ENCODE results near the gene LDLRAP1. TPM values are rescaled to one million over a fixed set of nuclear protein-coding genes. Genes with fewer than 3 reads are reported as not detected.

Gene LDLRAP1
- total RNA-seq, 2 experiments from 2014 or later = 14.3 to 17.4 TPM

GRCh38 chr1:25561421-25562100, 18.2 kb downstream of the LDLRAP1 start:
- Mint-ChIP-seq H3K4me1 (peaks cover 90% of the 10 kb centered on the region), H3K4me3 (peak overlapping the region; percentile 80), H3K27me3 (no peaks in the 10 kb centered on the region), H3K9me3 (no peaks in the 10 kb centered on the region), H3K27ac (peak overlapping the region; percentile 88), H3K36me3 (peaks cover 10% of the 10 kb centered on the region)
- DNase-seq = peak; percentile 37

GRCh38 chr1:25562101-25562927, 18.9 kb downstream of the LDLRAP1 start:
- Mint-ChIP-seq H3K4me3 (peak overlapping the region; percentile 80), H3K27ac (peak overlapping the region; percentile 88), H3K9me3 (no peaks in the 10 kb centered on the region), H3K27me3 (no peaks in the 10 kb centered on the region), H3K4me1 (peaks cover 90% of the 10 kb centered on the region), H3K36me3 (peaks cover 10% of the 10 kb centered on the region)
- DNase-seq = peak; percentile 80

- no peaks in the 10 kb centered on the region for H3K27me3 Mint-ChIP-seq
- DNase-seq = no peak
- peak overlapping the region; percentile 80 for H3K4me3 Mint-ChIP-seq
- peaks cover 13% of the 10 kb centered on the region for H3K36me3 Mint-ChIP-seq
- peaks cover 89% of the 10 kb centered on the region for H3K4me1 Mint-ChIP-seq
- peak overlapping the region; percentile 88 for H3K27ac Mint-ChIP-seq
- H3K9me3 Mint-ChIP-seq = no peaks in the 10 kb centered on the region
These were observed 19.5 kb downstream of the LDLRAP1 start for GRCh38 chr1:25562928-25563283.

GRCh38 chr1:25563330-25564215, 20.2 kb downstream of the LDLRAP1 start:
- Mint-ChIP-seq H3K9me3 (no peaks in the 10 kb centered on the region), H3K36me3 (peaks cover 15% of the 10 kb centered on the region), H3K27ac (peak overlapping the region; percentile 88), H3K4me1 (peaks cover 89% of the 10 kb centered on the region), H3K27me3 (no peaks in the 10 kb centered on the region), H3K4me3 (peak overlapping the region; percentile 80)
- peak; percentile 53 for DNase-seq

GRCh38 chr1:25564777-25565574, 21.6 kb downstream of the LDLRAP1 start:
- DNase-seq = peak; percentile 61
- H3K4me3 Mint-ChIP-seq = peak overlapping the region; percentile 80
- H3K4me1 Mint-ChIP-seq = peaks cover 89% of the 10 kb centered on the region
- no peaks in the 10 kb centered on the region for H3K9me3 Mint-ChIP-seq
- peaks cover 13% of the 10 kb centered on the region for H3K36me3 Mint-ChIP-seq
- no peaks in the 10 kb centered on the region for H3K27me3 Mint-ChIP-seq
- H3K27ac Mint-ChIP-seq = peak overlapping the region; percentile 88

GRCh38 chr1:25565626-25566025, 22.2 kb downstream of the LDLRAP1 start:
- peaks cover 87% of the 10 kb centered on the region for H3K4me1 Mint-ChIP-seq
- no peak for DNase-seq
- peak overlapping the region; percentile 88 for H3K27ac Mint-ChIP-seq
- H3K27me3 Mint-ChIP-seq = no peaks in the 10 kb centered on the region
- peak overlapping the region; percentile 80 for H3K4me3 Mint-ChIP-seq
- peaks cover 13% of the 10 kb centered on the region for H3K36me3 Mint-ChIP-seq
- H3K9me3 Mint-ChIP-seq = no peaks in the 10 kb centered on the region

GRCh38 chr1:25566176-25566729, 22.8 kb downstream of the LDLRAP1 start:
- Mint-ChIP-seq H3K4me3 (peak overlapping the region; percentile 80), H3K27me3 (no peaks in the 10 kb centered on the region), H3K36me3 (peaks cover 13% of the 10 kb centered on the region), H3K27ac (peak overlapping the region; percentile 88), H3K4me1 (peaks cover 82% of the 10 kb centered on the region), H3K9me3 (no peaks in the 10 kb centered on the region)
- no peak for DNase-seq

GRCh38 chr1:25566730-25567341, 23.4 kb downstream of the LDLRAP1 start:
- Mint-ChIP-seq H3K4me1 (peaks cover 76% of the 10 kb centered on the region), H3K27me3 (no peaks in the 10 kb centered on the region), H3K9me3 (no peaks in the 10 kb centered on the region), H3K36me3 (peaks cover 10% of the 10 kb centered on the region), H3K27ac (peak overlapping the region; percentile 88), H3K4me3 (peak overlapping the region; percentile 80)
- DNase-seq = peak; percentile 61

- Mint-ChIP-seq H3K4me1 (peaks cover 74% of the 10 kb centered on the region), H3K27ac (peak overlapping the region; percentile 88), H3K9me3 (no peaks in the 10 kb centered on the region), H3K4me3 (no peak overlapping the region), H3K27me3 (no peaks in the 10 kb centered on the region), H3K36me3 (peaks cover 9% of the 10 kb centered on the region)
- DNase-seq = no peak
These were observed 24.3 kb downstream of the LDLRAP1 start for GRCh38 chr1:25567710-25568089.

- H3K4me1 Mint-ChIP-seq = peaks cover 75% of the 10 kb centered on the region
- H3K27ac Mint-ChIP-seq = peak overlapping the region; percentile 88
- no peak for DNase-seq
- H3K27me3 Mint-ChIP-seq = no peaks in the 10 kb centered on the region
- H3K9me3 Mint-ChIP-seq = no peaks in the 10 kb centered on the region
- H3K36me3 Mint-ChIP-seq = peaks cover 7% of the 10 kb centered on the region
- peak overlapping the region; percentile 8 for H3K4me3 Mint-ChIP-seq
These were observed 24.9 kb downstream of the LDLRAP1 start for GRCh38 chr1:25568090-25568833.

GRCh38 chr1:25568834-25569596, 25.6 kb downstream of the LDLRAP1 start:
- no peak overlapping the region for H3K4me3 Mint-ChIP-seq
- H3K36me3 Mint-ChIP-seq = peaks cover 7% of the 10 kb centered on the region
- H3K9me3 Mint-ChIP-seq = no peaks in the 10 kb centered on the region
- H3K4me1 Mint-ChIP-seq = peaks cover 73% of the 10 kb centered on the region
- H3K27me3 Mint-ChIP-seq = no peaks in the 10 kb centered on the region
- peak overlapping the region; percentile 88 for H3K27ac Mint-ChIP-seq
- DNase-seq = peak; percentile 68

GRCh38 chr1:25569597-25570396, 26.4 kb downstream of the LDLRAP1 start:
- H3K36me3 Mint-ChIP-seq = peaks cover 5% of the 10 kb centered on the region
- DNase-seq = no peak
- no peaks in the 10 kb centered on the region for H3K9me3 Mint-ChIP-seq
- H3K4me3 Mint-ChIP-seq = no peak overlapping the region
- peak overlapping the region; percentile 88 for H3K27ac Mint-ChIP-seq
- peaks cover 65% of the 10 kb centered on the region for H3K4me1 Mint-ChIP-seq
- H3K27me3 Mint-ChIP-seq = no peaks in the 10 kb centered on the region

Data from activated naive CD8-positive, alpha-beta T cell treated with anti-CD3 and anti-CD28 coated beads for 36 hours (primary cell).